ENCODE results near the gene TUBB3.

The TUBB3 gene

DNA sequence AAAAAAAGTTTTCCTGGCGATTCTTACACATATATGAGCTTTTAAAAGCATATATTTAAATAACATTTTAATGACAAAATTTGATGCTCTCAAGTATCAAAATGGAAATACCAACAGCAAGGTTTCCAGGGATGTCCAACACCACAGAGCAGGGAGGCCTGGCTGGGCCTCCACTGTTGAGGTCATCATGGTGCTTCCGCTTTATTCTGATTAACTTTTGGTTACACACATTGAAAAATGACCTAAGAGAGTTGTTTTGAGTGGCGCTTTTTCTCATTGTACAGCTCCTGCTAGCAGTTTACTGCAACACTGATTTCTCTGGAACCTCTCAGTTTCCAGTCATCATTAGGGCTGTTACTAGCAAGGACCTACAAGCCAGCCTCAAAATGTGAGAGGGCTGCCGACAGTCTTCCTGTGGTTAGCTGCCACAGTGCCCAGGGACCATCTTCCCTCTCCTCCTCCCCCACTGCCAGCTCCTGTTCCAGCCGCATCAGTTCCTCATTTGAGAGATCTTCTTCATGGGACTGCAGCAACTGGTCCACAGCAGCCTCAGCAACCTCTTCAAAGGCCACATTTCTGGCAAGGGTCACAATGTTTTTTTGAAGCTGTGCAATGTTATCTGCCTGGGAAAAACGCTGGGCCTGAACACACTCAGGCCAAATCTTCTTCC is 46.7 kb downstream of the TUBB3 start:
- DNase-seq (ENCODE audit: low read depth): no peak
- no peak overlapping the region for H3K4me3 ChIP-seq (ENCODE audit: low read depth, low read length)
- TF ChIP-seq CTCF (IDR thresholded peaks at IDR 0.05; ENCODE audit: control insufficient read depth, extremely low read depth, insufficient read depth): no peak

DNA sequence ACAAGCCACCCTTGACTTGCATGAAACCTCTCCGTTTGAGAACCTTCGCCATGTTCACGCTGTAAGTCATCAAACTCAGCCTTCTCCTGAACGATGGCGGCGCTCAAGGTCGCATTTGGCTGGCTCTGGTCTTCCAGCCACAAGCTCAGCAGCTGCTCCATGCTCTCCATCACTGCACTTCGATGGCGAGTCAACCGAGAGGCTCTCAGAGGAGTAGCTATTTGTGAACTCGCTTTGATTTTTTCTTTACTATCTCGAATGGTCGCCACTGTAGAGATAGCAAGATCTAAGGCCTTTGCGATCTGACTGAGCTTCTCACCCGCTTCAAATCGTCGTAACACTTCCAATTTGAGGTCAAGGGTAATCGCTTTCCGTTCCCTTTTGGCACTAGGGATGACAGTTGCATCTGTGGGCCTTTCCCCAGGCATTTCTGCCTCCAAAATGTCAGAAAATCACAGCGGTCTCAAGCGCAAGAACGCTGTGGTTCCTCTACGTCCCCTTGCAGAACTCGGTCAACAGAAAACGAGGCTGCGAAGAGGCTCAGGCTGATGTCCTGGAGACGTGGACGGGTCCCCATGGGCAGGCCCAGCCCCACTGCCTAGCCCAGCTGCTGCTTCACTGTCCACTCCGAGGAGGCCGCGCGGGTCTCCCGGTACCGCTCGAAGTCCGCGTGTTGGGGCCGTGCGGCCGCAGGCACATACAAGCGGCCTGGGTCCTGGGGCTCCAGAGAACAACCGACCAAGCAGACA is 48.5 kb downstream of the TUBB3 start:
- DNase-seq (ENCODE audit: low read depth): no peak
- peak overlapping the region; percentile 72 for H3K4me3 ChIP-seq (ENCODE audit: low read depth, low read length)
- no peak for TF ChIP-seq CTCF (IDR thresholded peaks at IDR 0.05; ENCODE audit: control insufficient read depth, extremely low read depth, insufficient read depth)

- no peak for DNase-seq (ENCODE audit: low read depth)
- peak overlapping the region; percentile 72 for H3K4me3 ChIP-seq (ENCODE audit: low read depth, low read length)
- TF ChIP-seq CTCF (IDR thresholded peaks at IDR 0.05; ENCODE audit: control insufficient read depth, extremely low read depth, insufficient read depth): no peak
Observed at GRCh38 chr16:89972244-89973234, 49.4 kb downstream of the TUBB3 start.

GRCh38 chr16:89973235-89973634 is 50.1 kb downstream of the TUBB3 start:
- TF ChIP-seq CTCF (IDR thresholded peaks at IDR 0.05; ENCODE audit: control insufficient read depth, extremely low read depth, insufficient read depth): no peak
- H3K4me3 ChIP-seq (ENCODE audit: low read depth, low read length): peak overlapping the region; percentile 72
- DNase-seq (ENCODE audit: low read depth): no peak

GRCh38 chr16:89973654-89974335 is 50.7 kb downstream of the TUBB3 start:
- no peak for DNase-seq (ENCODE audit: low read depth)
- H3K4me3 ChIP-seq (ENCODE audit: low read depth, low read length): peak overlapping the region; percentile 72
- no peak for TF ChIP-seq CTCF (IDR thresholded peaks at IDR 0.05; ENCODE audit: control insufficient read depth, extremely low read depth, insufficient read depth)

GRCh38 chr16:89974870-89975269 is 51.7 kb downstream of the TUBB3 start:
- DNase-seq (ENCODE audit: low read depth): no peak
- H3K4me3 ChIP-seq (ENCODE audit: low read depth, low read length): no peak overlapping the region
- no peak for TF ChIP-seq CTCF (IDR thresholded peaks at IDR 0.05; ENCODE audit: control insufficient read depth, extremely low read depth, insufficient read depth)
